ENCODE results near the gene RXRA.

Gene RXRA

DNA sequence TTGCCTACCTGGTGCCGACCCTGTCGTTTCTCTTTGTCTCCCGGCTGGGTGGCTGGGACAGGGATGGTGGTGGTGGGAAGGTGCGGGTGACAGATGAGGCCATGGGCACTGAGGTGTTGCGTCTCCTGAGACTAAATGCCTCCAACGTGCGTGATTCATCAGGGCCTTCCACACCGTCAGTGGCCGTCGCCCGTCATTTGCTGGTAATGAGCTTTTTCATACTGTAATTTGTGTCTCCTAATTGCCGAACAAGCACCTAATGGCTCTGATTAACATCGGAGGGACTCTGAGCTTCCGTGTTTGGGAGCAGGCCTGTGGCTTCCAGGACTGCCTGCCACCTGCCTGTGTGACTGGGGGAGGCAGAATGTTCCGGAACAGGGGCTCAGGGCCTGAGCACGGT, 35.2 kb downstream of the RXRA start:
- peaks cover 0 to 28% of the 10 kb centered on the region in 2 experiments for H3K36me3 ChIP-seq (ENCODE audit: control insufficient read depth in 1 of 2, insufficient read depth in 2 of 2, low read depth in 1 of 2, low read length in 2 of 2)
- no peak overlapping the region for H2BK5ac ChIP-seq (ENCODE audit: low read depth, low read length, poor library complexity, severe bottlenecking)
- no peak for DNase-seq
- H3K9me3 ChIP-seq (ENCODE audit: control insufficient read depth, low read length): no peaks in the 10 kb centered on the region
- H2AK5ac ChIP-seq (ENCODE audit: low read length, severe bottlenecking): no peak overlapping the region
- no peak overlapping the region for H2BK12ac ChIP-seq (ENCODE audit: low read length in 2 of 2)
- H2BK120ac ChIP-seq (ENCODE audit: low read depth, low read length): no peak overlapping the region
- H3K4ac ChIP-seq (ENCODE audit: low read depth in 1 of 2, low read length in 2 of 2): no peak overlapping the region
- H4K8ac ChIP-seq (ENCODE audit: low read length): no peak overlapping the region
- no peak overlapping the region for H3K4me2 ChIP-seq (ENCODE audit: low read length, poor library complexity, severe bottlenecking)
- H3K14ac ChIP-seq (ENCODE audit: low read length in 2 of 2): no peak overlapping the region
- 89% methylated on average over 16 of the region's 16 CpGs for WGBS
- H2AFZ ChIP-seq (ENCODE audit: low read depth, low read length): no peak overlapping the region
- no peak overlapping the region for H3K4me3 ChIP-seq (ENCODE audit: insufficient read depth in 1 of 2, low read depth in 1 of 2, low read length in 2 of 2)
- H3K9ac ChIP-seq (ENCODE audit: low read length): no peak overlapping the region
- no peak overlapping the region for H2BK15ac ChIP-seq (ENCODE audit: low read depth, poor library complexity, severe bottlenecking)
- H3K79me1 ChIP-seq (replicated peaks; ENCODE audit: low read length, poor library complexity, severe bottlenecking): peaks cover 79% of the 10 kb centered on the region
- no peak overlapping the region for H3K23ac ChIP-seq (ENCODE audit: low read length in 2 of 2)
- no peaks in the 10 kb centered on the region for H3K27me3 ChIP-seq (ENCODE audit: control insufficient read depth in 1 of 2, insufficient read depth in 1 of 2, low read length in 2 of 2)
- H3K18ac ChIP-seq (ENCODE audit: low read depth in 1 of 2, low read length in 2 of 2): no peak overlapping the region
- H3K4me1 ChIP-seq (ENCODE audit: control insufficient read depth, insufficient read depth, low read depth, low read length): peaks cover 56% of the 10 kb centered on the region
- H4K91ac ChIP-seq (ENCODE audit: low read length): no peak overlapping the region
- H3K27ac ChIP-seq (ENCODE audit: low read length, poor library complexity, severe bottlenecking): no peak overlapping the region

DNA sequence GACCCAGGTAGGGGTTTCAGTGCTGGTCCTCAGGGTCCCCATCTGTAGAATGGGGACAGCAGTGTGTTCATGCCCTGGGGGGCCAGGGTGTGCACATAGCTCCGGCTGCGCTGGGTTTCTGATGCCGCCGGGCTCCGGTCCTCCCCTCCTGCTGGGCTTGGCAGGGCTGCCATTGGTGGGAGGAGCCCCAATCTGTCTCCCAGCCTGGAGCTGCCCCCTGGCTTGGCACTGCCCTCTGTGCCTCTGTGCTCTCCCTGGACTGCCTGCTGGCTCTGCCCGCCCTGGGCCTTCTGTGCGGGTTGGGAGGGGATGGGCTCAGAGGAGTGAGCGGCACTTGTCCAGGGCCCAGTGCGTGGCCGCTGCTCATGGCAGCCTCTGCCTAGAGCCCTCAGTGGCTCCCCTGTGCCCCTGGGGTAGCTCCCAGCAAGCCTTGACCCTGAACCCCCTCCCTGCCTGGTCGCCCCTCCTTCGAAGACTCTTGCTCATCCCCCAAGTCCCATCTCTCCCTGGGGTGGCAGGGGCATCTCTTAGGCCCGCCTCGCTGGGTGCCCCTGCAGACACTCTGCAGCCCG, 35.7 kb downstream of the RXRA start:
- H3K14ac ChIP-seq (ENCODE audit: low read length in 2 of 2): no peak overlapping the region
- 97% methylated on average over 15 of the region's 15 CpGs for WGBS
- H3K36me3 ChIP-seq (ENCODE audit: control insufficient read depth in 1 of 2, insufficient read depth in 2 of 2, low read depth in 1 of 2, low read length in 2 of 2): peaks cover 0 to 28% of the 10 kb centered on the region in 2 experiments
- H4K8ac ChIP-seq (ENCODE audit: low read length): no peak overlapping the region
- no peak for DNase-seq
- peaks cover 58% of the 10 kb centered on the region for H3K4me1 ChIP-seq (ENCODE audit: control insufficient read depth, insufficient read depth, low read depth, low read length)
- H2BK120ac ChIP-seq (ENCODE audit: low read depth, low read length): no peak overlapping the region
- no peaks in the 10 kb centered on the region for H3K9me3 ChIP-seq (ENCODE audit: control insufficient read depth, low read length)
- no peak overlapping the region for H3K18ac ChIP-seq (ENCODE audit: low read depth in 1 of 2, low read length in 2 of 2)
- no peak overlapping the region for H3K23ac ChIP-seq (ENCODE audit: low read length in 2 of 2)
- H2BK5ac ChIP-seq (ENCODE audit: low read depth, low read length, poor library complexity, severe bottlenecking): no peak overlapping the region
- H2BK12ac ChIP-seq (ENCODE audit: low read length in 2 of 2): no peak overlapping the region
- no peak overlapping the region for H3K9ac ChIP-seq (ENCODE audit: low read length)
- H3K4ac ChIP-seq (ENCODE audit: low read depth in 1 of 2, low read length in 2 of 2): no peak overlapping the region
- H3K4me3 ChIP-seq (ENCODE audit: insufficient read depth in 1 of 2, low read depth in 1 of 2, low read length in 2 of 2): no peak overlapping the region
- no peak overlapping the region for H2AK5ac ChIP-seq (ENCODE audit: low read length, severe bottlenecking)
- no peak overlapping the region for H4K91ac ChIP-seq (ENCODE audit: low read length)
- H3K4me2 ChIP-seq (ENCODE audit: low read length, poor library complexity, severe bottlenecking): no peak overlapping the region
- H2AFZ ChIP-seq (ENCODE audit: low read depth, low read length): no peak overlapping the region
- no peaks in the 10 kb centered on the region for H3K27me3 ChIP-seq (ENCODE audit: control insufficient read depth in 1 of 2, insufficient read depth in 1 of 2, low read length in 2 of 2)
- H3K27ac ChIP-seq (ENCODE audit: low read length, poor library complexity, severe bottlenecking): no peak overlapping the region
- H3K79me1 ChIP-seq (replicated peaks; ENCODE audit: low read length, poor library complexity, severe bottlenecking): peaks cover 80% of the 10 kb centered on the region
- H2BK15ac ChIP-seq (ENCODE audit: low read depth, poor library complexity, severe bottlenecking): no peak overlapping the region

DNA sequence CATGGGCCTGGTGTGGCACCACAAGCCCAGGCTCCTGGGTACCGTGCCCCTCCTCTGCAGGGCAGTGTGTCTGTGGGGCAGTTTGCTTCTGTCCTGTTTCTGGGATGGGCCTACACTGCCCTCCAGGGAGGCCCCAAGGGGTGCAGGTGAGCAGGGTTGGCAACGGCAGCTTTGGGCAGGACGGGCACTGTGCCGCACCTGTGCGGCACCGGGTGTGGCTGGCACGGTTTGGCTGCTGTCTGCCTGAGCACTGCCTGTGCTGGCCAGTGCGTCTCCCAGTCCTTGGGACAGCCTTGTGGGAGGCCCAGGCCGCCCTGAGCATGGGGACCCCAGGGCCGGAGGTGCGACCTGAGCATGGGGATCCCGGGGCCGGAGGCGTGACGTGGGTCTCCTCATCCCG, 37.2 kb downstream of the RXRA start:
- Histone ChIP-seq H2BK5ac (ENCODE audit: low read depth, low read length, poor library complexity, severe bottlenecking) (no peak overlapping the region), H3K36me3 (ENCODE audit: control insufficient read depth in 1 of 2, insufficient read depth in 2 of 2, low read depth in 1 of 2, low read length in 2 of 2) (peaks cover 0 to 28% of the 10 kb centered on the region in 2 experiments), H2BK15ac (ENCODE audit: low read depth, poor library complexity, severe bottlenecking) (no peak overlapping the region), H3K4ac (ENCODE audit: low read depth in 1 of 2, low read length in 2 of 2) (no peak overlapping the region), H3K4me2 (ENCODE audit: low read length, poor library complexity, severe bottlenecking) (no peak overlapping the region), H4K91ac (ENCODE audit: low read length) (no peak overlapping the region), H4K8ac (ENCODE audit: low read length) (no peak overlapping the region), H3K27ac (ENCODE audit: low read length, poor library complexity, severe bottlenecking) (no peak overlapping the region), H2AK5ac (ENCODE audit: low read length, severe bottlenecking) (no peak overlapping the region), H2BK120ac (ENCODE audit: low read depth, low read length) (no peak overlapping the region), H3K79me1 (replicated peaks; ENCODE audit: low read length, poor library complexity, severe bottlenecking) (peaks cover 84% of the 10 kb centered on the region), H3K14ac (ENCODE audit: low read length in 2 of 2) (no peak overlapping the region), H3K4me3 (ENCODE audit: insufficient read depth in 1 of 2, low read depth in 1 of 2, low read length in 2 of 2) (no peak overlapping the region), H2BK12ac (ENCODE audit: low read length in 2 of 2) (no peak overlapping the region), H3K4me1 (ENCODE audit: control insufficient read depth, insufficient read depth, low read depth, low read length) (peaks cover 54% of the 10 kb centered on the region), H3K23ac (ENCODE audit: low read length in 2 of 2) (no peak overlapping the region), H2AFZ (ENCODE audit: low read depth, low read length) (no peak overlapping the region), H3K18ac (ENCODE audit: low read depth in 1 of 2, low read length in 2 of 2) (no peak overlapping the region), H3K9me3 (ENCODE audit: control insufficient read depth, low read length) (no peaks in the 10 kb centered on the region), H3K9ac (ENCODE audit: low read length) (no peak overlapping the region), H3K27me3 (ENCODE audit: control insufficient read depth in 1 of 2, insufficient read depth in 1 of 2, low read length in 2 of 2) (no peaks in the 10 kb centered on the region)
- no peak for DNase-seq
- WGBS: 95% methylated on average over 11 of the region's 16 CpGs

DNA sequence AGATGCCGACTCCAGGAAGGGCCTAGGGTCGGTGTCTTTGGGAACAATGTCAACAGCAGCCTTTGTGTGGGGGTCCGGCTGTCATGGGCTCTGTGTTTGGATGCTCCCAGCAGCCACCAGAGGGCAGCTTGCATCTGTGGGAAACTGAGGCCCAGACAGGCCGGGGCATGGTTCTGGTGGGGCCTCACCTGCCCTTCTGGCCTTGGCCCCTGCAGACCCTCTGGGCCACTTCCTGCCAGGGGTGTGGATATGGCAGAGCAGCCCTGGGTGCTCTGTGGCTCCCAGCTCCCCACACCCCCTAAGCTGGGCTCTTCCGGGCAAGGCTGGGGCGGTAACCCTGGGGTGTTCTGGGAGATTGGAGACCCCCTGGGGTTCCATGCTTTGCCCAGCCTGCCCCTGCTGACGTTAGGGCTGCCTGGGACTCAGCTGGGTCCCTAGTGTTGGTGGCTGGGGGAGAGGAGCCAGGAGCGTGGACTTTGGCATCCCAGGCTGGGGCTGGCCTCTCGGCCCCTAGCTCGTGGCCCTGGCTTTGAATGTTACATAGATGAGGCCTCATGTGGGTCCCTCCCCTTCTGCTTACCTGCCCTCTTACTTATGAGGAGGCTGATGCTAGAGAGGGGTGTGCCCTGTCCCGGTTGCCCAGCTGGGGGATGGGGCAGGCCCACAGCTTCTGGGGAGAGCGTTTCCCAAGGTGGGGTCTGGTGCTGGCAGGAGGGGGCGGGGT, 38.3 kb downstream of the RXRA start:
- no peak overlapping the region for H3K27ac ChIP-seq (ENCODE audit: low read length, poor library complexity, severe bottlenecking)
- no peak overlapping the region for H2BK120ac ChIP-seq (ENCODE audit: low read depth, low read length)
- H2BK15ac ChIP-seq (ENCODE audit: low read depth, poor library complexity, severe bottlenecking): no peak overlapping the region
- no peak for DNase-seq
- no peaks in the 10 kb centered on the region for H3K27me3 ChIP-seq (ENCODE audit: control insufficient read depth in 1 of 2, insufficient read depth in 1 of 2, low read length in 2 of 2)
- peaks cover 79% of the 10 kb centered on the region for H3K79me1 ChIP-seq (replicated peaks; ENCODE audit: low read length, poor library complexity, severe bottlenecking)
- 94% methylated on average over 10 of the region's 13 CpGs for WGBS
- H3K9me3 ChIP-seq (ENCODE audit: control insufficient read depth, low read length): no peaks in the 10 kb centered on the region
- no peak overlapping the region for H2AK5ac ChIP-seq (ENCODE audit: low read length, severe bottlenecking)
- H4K91ac ChIP-seq (ENCODE audit: low read length): no peak overlapping the region
- no peak overlapping the region for H3K4me2 ChIP-seq (ENCODE audit: low read length, poor library complexity, severe bottlenecking)
- H2BK5ac ChIP-seq (ENCODE audit: low read depth, low read length, poor library complexity, severe bottlenecking): no peak overlapping the region
- H2AFZ ChIP-seq (ENCODE audit: low read depth, low read length): no peak overlapping the region
- peaks cover 47% of the 10 kb centered on the region for H3K4me1 ChIP-seq (ENCODE audit: control insufficient read depth, insufficient read depth, low read depth, low read length)
- no peak overlapping the region for H3K18ac ChIP-seq (ENCODE audit: low read depth in 1 of 2, low read length in 2 of 2)
- no peak overlapping the region for H3K4me3 ChIP-seq (ENCODE audit: insufficient read depth in 1 of 2, low read depth in 1 of 2, low read length in 2 of 2)
- H3K23ac ChIP-seq (ENCODE audit: low read length in 2 of 2): no peak overlapping the region
- H3K9ac ChIP-seq (ENCODE audit: low read length): no peak overlapping the region
- H2BK12ac ChIP-seq (ENCODE audit: low read length in 2 of 2): no peak overlapping the region
- H4K8ac ChIP-seq (ENCODE audit: low read length): no peak overlapping the region
- peaks cover 0 to 25% of the 10 kb centered on the region in 2 experiments for H3K36me3 ChIP-seq (ENCODE audit: control insufficient read depth in 1 of 2, insufficient read depth in 2 of 2, low read depth in 1 of 2, low read length in 2 of 2)
- H3K4ac ChIP-seq (ENCODE audit: low read depth in 1 of 2, low read length in 2 of 2): no peak overlapping the region
- no peak overlapping the region for H3K14ac ChIP-seq (ENCODE audit: low read length in 2 of 2)

All from mesenchymal stem cell (in vitro differentiated cells and primary cell).